HG03280 (cell line): Measurements from ENCODE around the gene N4BP2L2.
A peak's percentile ranks its signal among the peaks of the same experiment; 100 is the strongest.

Experiments
- ATAC-seq: cut with Tn5 transposase; IDR thresholded peaks from one replicate; pipeline ENCODE4 v1.9.1; 2021; ENCODE audit warnings: mild to moderate bottlenecking, moderate library complexity; ENCODE audit not compliant: unreplicated experiment

Gene N4BP2L2

GRCh38 chr13:32427852-32428580 is 110.6 kb downstream of the N4BP2L2 start, which contains the start of gene N4BP2L1:
TSS of gene N4BP2L1 (minus strand) at chr13:32428130. CDS start at chr13:32428082, 48 bp downstream.
- peak; percentile 65 for ATAC-seq

- ATAC-seq: peak; percentile 20
Measured at GRCh38 chr13:32426990-32427851, 111.4 kb downstream of the N4BP2L2 start.

GRCh38 chr13:32426191-32426989 is 112.2 kb downstream of the N4BP2L2 start:
- ATAC-seq: peak; percentile 42

GRCh38 chr13:32425158-32425557 is 113.4 kb downstream of the N4BP2L2 start:
- ATAC-seq: no peak

- ATAC-seq: no peak
Measured at GRCh38 chr13:32423592-32423991, 115.0 kb downstream of the N4BP2L2 start.

GRCh38 chr13:32419862-32420261 is 118.7 kb downstream of the N4BP2L2 start:
- no peak for ATAC-seq

- no peak for ATAC-seq
Measured at GRCh38 chr13:32417995-32418394, 120.6 kb downstream of the N4BP2L2 start.

- no peak for ATAC-seq
Measured at GRCh38 chr13:32415019-32415418, 123.6 kb downstream of the N4BP2L2 start.

- ATAC-seq: no peak
Measured at GRCh38 chr13:32414580-32414979, 124.0 kb downstream of the N4BP2L2 start.

- no peak for ATAC-seq
Measured at GRCh38 chr13:32413284-32413683, 125.3 kb downstream of the N4BP2L2 start.

GRCh38 chr13:32409561-32410421 is 128.8 kb downstream of the N4BP2L2 start:
- no peak for ATAC-seq

GRCh38 chr13:32409001-32409313 is 129.6 kb downstream of the N4BP2L2 start:
- ATAC-seq: no peak

- no peak for ATAC-seq
Measured at GRCh38 chr13:32408296-32409000, 130.1 kb downstream of the N4BP2L2 start.

GRCh38 chr13:32407854-32408253 is 130.7 kb downstream of the N4BP2L2 start:
- ATAC-seq: no peak

- ATAC-seq: no peak
Measured at GRCh38 chr13:32403108-32403507, 135.5 kb downstream of the N4BP2L2 start.

- ATAC-seq: no peak
Measured at GRCh38 chr13:32391101-32391619, 147.4 kb downstream of the N4BP2L2 start.

- no peak for ATAC-seq
Measured at GRCh38 chr13:32390484-32390883, 148.1 kb downstream of the N4BP2L2 start.

- ATAC-seq: peak; percentile 69
Measured at GRCh38 chr13:32390048-32390447, 148.5 kb downstream of the N4BP2L2 start.

- no peak for ATAC-seq
Measured at GRCh38 chr13:32385410-32385809, 153.2 kb downstream of the N4BP2L2 start.
